GM18502 (cell line): ENCODE results near the gene SLC22A4.

ENCODE experiments used
- ATAC-seq: cut with Tn5 transposase; IDR thresholded peaks from one replicate; pipeline ENCODE4 v1.9.1; 2021; ENCODE audit warnings: mild to moderate bottlenecking; ENCODE audit not compliant: unreplicated experiment, poor library complexity

The SLC22A4 gene

DNA sequence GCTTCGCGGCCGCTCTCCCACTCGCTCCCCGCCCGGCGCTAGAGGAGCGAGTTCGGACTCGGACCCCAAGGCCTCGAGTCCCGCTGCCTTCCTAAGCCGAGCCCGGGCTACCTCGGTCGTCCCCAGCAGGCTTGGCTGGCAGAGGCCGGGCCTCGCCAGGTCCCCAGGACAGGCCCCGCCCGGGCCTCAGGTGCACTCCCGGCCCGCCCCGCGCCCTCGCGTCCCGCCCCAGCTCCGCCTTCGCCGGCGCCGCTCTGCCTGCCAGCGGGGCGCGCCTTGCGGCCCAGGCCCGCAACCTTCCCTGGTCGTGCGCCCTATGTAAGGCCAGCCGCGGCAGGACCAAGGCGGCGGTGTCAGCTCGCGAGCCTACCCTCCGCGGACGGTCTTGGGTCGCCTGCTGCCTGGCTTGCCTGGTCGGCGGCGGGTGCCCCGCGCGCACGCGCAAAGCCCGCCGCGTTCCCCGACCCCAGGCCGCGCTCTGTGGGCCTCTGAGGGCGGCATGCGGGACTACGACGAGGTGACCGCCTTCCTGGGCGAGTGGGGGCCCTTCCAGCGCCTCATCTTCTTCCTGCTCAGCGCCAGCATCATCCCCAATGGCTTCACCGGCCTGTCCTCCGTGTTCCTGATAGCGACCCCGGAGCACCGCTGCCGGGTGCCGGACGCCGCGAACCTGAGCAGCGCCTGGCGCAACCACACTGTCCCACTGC, 75.4 kb downstream of the SLC22A4 start, which contains the start of gene SLC22A5:
TSS of gene SLC22A5 (plus strand) at position 237 of the 707 bp plus-strand sequence. CDS start at position 500, 263 bp downstream.
- ATAC-seq: peak; percentile 92

DNA sequence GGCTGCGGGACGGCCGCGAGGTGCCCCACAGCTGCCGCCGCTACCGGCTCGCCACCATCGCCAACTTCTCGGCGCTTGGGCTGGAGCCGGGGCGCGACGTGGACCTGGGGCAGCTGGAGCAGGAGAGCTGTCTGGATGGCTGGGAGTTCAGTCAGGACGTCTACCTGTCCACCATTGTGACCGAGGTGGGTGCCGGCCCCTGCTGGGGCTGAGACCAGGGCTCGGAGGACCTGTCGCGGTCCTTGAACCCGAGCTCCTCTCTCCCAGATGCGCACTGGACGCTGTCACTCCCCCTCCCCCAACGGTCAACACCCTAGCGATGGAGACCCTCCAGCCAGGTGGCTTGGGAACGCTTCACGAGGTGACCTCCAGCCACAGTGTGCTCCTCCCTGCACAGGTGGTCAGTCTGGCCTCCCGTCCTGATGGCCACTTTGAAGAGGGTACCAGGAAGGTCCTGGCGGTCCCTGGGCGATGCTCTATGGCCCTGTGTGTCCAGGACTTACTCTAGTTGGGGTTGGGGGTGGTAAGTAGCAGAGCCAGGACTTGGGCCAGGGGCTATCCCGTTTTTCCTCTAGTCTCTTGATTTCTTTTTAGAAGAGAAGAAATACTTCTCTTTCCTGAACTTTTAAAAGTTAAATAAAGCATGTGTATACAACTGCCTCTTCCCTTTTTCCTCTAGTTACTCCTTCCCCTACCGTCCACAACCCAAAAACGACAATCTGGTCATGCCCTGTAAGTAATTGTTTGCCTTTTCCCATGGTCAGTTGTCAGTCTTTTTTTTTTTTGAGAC, 76.2 kb downstream of the SLC22A4 start:
- peak; percentile 2 for ATAC-seq

DNA sequence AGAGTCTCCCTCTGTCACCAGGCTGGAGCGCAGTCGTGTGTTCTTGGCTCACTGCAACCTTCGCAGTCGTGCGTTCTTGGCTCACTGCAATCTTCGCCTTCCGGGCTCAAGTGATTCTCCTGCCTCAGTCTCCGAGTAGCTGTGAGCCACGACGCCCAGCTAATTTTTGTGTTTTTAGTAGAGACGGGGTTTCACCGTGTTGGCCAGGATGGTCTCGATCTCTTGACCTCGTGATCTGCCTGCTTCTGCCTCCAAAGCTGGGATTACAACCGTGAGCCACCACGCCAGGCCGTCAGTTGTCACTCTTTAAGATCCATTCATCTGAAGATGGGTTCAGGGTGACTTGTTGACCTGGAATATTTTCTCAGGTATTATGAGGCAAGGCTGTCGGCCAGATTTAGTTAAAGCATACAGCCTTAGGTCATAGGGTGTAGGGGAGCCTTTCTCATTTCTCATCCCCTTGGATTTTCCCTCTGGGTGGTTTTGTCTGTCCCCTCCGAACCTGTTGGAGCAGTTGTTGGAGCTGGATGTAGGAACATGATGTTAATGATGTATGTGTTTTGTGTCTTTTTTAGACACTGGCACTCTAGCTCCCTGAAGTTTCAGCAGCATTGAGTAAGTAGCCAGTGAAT, 76.9 kb downstream of the SLC22A4 start:
- no peak for ATAC-seq

DNA sequence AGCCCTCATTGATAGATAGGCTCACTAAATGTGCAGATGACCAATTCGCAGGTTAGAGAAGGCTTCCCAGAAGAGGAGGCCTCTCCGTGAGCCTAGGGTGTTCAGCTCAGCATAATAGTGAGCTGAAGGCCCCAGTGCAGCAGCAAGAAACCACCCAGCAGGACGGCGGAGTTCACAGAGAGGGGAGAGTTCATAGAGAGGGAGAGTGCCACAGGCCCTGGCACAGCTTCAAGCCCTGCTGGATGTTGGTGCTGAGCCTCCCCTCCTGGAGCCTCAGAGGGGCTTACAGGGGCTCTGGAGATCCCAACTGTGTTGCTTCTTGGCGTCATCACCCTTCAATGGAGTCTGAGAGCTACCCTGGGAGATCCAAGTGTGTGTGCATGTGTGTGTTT, 77.4 kb downstream of the SLC22A4 start:
- no peak for ATAC-seq

DNA sequence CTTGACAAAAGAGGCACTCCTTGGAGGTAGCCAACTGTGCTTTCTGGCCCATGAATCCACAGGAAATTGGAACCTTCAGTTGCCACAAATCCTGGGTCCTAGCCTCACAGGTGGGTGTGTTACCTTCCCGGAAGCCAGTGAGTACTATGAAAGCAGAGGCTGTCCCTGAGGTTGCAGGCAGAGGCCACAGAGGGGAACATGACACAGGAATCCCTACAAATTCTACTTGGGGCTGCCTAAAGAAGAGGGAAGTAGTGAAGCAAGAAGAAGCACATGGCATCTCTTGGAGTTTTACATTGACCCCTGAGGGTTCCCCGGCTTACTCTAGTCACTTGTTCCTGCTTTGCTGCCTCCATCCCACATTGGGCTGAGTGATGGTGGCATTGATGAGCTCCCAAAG, 77.9 kb downstream of the SLC22A4 start:
- no peak for ATAC-seq

DNA sequence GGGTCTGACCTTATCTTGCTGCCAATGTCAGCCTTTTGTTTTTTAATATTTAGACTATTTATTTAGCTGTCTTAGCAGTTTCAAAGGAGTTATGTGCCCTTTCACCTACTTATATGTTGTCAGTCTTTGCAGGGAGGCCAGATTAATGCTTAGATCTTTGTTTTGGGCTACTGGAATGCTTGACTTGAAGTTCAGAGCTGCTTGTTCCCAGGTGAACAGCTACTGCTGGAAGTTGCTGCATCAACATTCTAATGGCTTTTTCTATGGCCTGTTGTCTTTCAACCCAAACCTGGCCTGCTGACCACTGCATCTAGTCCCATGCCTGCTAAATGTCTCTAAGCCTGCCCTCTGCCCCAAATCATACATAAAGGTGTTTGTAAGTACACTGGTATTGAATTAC, 78.3 kb downstream of the SLC22A4 start:
- no peak for ATAC-seq

DNA sequence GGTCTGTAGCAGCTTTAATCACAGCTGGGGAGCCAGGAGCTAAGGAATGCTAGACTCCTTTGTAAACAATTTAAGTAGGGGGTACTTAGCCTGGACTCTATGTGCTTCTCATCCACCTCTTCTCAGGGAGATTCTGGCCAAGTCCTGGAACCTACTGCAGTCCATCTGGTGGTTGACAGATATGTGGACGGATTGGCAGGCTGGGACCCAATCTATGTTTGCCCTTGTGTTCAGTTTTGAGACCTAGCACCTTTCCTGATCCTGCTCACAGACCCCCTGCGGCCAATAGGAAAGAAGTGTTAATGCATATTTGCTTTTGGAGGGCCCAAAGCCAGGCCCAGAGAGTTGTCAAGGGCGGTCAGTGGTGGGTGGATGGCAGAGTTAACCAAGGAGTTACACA, 81.8 kb downstream of the SLC22A4 start:
- no peak for ATAC-seq

DNA sequence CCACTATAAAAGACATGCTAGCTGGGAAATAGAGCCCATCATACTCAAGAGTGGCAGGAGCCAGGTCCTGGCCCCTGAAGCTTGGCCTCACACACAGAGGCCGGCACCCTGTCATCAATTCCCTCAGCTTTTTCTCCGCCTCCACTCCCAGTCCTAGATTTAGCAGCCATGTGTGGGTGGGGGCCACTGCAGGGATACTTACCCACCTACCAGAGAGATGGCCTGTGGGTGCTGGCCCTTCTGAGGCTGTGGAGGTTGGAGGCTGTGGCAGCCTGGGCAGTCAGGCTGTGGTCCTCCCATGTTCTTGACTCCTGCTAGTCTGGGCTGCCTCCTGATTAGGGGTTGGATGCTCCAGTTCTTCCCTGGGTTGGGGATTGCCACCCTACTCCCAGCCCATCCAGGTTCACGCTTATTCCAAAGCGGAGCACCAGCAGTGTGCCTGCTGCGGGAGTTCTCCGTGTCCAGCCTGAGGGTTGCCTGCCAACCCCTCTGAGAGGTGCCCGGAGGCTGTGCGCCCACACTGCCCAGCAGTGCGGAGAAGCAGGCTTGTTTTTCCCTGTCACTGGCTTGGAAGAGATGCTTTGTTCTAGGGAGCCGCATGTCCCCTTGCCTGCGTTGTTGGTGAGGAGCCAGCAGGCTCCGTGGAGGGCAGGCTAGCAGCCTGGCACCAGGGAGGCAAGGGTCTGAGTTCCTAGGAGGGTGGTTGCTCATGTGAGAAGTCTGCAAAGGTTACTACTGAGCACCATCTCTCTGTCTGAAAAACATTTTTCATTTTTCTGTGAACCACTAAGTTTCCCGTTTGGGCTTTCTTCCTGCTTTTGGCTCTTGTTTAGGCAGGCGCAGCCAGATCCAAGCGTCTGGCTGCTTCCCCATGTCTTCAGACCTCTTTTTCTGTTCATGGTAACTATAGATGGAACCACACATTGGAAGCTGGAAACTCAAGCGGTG, 82.8 kb downstream of the SLC22A4 start:
- ATAC-seq: no peak

DNA sequence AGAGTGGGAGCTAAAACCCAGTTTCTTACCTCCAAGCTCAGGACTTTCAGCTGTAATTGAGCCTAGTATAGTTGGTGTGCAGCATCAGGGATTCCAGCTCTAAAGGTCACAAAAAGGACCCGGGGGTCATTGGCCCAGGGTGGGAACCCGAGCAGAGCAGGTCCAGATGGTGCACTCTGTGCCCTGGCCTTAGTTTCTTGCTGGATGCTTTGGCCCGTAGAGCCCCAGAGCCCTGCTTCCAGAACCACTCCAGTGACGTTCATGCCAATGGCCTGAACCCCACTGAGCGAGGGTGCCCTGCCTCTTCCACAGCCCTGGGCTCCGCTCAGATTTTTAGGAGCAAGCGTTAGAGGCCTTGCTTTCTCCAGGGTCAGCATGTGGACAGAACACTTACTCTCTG, 83.5 kb downstream of the SLC22A4 start:
- no peak for ATAC-seq

DNA sequence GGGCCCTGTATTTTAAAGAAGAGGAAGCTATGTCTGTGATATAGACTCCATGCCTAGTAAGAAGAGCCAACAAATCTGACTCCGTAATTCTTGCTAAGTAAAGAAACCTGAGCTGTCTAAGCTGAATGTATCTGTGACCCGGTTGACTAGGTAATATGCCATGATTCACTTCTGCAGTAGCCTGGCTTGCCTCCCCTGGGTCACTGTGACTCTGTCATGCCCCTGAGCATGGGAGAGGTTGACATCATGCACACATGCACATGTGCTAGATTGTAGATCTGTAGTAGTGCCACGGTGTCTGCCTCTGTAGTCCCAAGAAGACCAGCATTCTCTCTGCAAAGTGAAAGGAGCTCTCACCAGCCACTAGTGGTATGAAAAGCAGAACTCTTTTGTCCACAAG, 84.4 kb downstream of the SLC22A4 start:
- no peak for ATAC-seq

DNA sequence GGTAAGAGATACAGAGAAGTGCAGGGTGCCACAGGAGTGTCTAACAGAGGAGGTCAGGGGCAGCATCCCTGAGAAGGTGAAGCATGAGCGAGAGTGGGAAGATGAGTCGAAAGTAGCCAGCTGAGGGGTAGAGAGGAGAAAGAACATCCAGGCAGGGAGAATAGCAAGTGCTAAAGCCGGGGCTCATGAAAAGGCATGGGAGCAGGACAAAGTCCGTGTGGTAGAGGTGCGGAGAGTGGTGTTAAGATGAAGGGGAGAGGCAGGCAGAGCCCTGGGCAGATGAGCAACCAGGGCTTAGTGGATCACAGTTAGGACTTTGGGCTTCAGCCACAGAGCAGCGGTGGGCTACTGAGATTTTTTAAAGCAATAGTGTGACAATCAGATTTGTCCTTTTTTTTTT, 85.9 kb downstream of the SLC22A4 start:
- ATAC-seq: no peak

DNA sequence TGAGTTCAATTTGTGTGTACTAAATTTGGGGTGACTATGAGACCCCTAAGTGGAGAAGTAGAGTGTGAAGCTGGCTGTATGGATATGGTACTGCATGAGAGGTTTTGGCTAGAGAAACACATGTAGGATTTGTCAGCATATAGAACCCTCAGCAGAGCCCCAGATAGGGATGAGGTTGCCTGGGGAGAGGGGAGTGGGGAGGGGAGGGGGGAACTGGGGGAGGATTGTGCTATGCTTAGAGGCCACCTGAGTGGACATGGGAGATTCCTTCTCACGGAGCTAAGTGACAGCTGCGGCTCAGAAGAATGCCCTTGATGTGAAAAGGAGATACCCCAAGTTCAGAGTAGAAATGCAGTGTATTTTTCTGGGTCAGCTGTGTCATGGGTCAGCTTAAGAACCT, 86.5 kb downstream of the SLC22A4 start:
- ATAC-seq: no peak

DNA sequence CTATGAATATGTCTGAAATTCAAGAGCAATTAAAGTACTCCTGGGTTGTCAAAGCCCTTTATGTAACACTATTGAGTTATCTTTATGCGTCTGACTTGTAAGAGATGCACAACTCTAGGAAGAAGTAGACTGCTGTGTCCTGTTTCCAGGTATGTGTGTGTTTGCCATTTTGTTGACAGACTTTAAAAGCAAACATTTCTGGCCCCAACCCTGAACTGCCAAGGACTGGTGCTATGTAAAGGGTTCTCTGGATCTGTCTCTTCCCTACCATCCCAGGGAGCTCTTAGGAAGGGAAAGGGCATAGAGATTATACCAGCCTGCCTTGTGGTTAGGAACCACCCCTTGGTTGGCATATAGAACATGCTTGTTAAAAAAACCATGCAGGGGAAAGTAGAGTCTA, 87.4 kb downstream of the SLC22A4 start:
- no peak for ATAC-seq

DNA sequence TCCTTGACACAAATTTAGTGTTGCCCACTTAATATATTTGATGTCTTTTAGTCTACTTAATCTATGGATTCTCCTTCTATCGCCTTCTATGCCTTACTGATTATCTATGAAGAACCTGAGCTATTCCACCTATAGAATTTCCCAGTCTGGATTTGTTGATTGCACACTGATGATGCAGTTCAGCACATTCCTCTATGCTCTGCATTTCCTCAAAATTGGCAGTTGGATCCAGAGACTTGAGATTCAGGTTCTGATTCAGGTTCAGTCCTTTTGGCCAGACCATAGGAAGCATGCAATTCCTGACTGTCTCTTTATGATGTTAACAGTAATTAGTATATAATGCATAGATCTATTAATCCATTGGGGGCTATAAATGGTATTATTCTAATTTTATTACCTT, 89.1 kb downstream of the SLC22A4 start:
- ATAC-seq: no peak

DNA sequence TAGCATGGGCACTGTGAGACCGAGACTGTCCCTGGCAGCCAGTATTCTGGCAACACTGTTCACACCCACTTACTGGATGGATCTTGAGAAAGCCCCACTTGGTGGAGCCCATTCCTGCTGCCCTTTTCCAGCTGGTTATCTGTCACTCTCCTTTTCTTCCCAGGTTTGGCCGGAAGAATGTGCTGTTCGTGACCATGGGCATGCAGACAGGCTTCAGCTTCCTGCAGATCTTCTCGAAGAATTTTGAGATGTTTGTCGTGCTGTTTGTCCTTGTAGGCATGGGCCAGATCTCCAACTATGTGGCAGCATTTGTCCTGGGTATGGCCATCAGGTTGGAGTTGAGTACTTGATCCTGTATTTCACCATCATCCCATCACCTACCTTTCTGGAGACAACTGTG, 89.8 kb downstream of the SLC22A4 start:
- no peak for ATAC-seq

DNA sequence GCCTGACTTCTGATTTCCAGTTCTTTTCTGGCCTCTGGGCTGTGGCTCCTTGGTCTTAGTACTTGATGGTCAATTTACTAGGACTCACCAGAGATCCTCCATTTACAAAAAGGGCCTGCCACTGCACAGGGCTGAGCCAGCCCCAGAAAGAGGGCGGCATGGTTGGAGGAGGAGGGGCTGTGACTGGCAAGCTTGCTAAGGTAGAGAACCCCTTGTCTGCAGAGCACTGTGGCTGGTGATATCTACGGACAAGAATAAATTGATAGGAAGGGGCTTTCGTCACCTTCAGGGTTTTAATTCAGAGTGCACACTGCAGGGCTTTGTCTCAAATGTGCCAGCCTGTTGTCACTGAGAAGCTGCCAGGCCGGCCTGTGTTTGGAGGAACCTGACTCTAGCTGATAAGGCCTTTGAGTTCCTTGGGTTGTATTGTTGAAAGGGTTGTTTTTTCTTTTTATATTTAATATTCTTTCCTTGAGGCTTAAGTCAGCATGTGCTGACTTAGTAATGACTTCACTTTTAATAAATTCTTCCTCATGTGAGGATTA, 90.4 kb downstream of the SLC22A4 start:
- ATAC-seq: no peak

DNA sequence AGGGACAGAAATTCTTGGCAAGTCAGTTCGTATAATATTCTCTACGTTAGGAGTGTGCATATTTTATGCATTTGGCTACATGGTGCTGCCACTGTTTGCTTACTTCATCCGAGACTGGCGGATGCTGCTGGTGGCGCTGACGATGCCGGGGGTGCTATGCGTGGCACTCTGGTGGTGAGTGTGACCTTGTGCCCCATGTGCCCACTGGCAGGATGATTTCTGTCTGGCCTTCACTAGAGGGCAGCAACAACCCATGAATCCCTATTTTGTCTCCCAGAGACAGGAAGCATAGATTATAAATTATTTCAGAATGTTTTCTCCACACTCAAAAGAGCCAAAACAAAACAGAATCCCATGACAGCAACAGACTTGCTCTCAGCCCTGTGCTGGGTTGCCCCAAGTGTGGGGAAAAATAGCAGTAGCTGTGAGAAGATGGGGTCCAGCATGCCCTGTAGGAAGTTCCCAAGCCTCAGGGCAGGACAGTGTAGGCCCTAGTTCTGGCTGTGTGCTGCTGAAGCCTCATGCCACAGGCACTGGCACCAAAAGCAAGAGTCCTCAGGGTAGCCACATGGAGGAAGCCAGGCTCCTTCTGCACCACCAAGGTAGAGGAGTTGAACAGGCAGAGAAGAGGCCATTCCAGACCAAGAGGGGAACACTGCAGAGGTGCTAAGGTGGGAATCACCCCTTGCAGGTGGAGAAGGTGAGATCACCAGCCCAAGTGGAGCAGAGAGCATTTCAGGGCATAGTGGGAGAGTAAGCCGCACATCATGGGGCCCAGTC, 91.3 kb downstream of the SLC22A4 start:
- peak; percentile 39 for ATAC-seq

DNA sequence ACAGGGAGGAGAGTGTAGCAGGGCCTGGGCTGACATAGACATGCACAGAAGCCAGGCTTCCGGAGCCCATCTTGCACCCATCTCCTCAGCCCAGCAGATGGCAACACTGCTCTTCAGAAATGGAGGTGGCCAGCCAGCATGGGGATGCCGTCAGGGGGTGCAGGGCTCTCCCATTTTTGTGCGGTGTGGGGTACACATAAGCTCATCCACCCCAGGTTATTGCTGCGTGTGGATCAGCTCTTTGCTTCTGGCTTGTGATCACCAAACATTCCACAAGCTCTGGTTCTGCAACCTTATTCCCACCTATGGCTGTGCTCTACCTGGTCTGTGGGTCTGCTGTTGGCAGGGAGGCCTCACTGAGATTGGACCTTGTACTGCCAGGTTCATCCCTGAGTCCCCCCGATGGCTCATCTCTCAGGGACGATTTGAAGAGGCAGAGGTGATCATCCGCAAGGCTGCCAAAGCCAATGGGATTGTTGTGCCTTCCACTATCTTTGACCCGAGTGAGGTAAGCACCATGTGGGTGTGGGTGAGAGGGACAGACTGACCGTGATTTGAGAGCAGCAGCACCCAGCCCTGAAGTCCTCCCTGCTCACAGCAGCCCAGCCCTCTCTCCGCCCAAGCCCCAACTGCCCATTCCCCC, 92.6 kb downstream of the SLC22A4 start:
- peak; percentile 84 for ATAC-seq

DNA sequence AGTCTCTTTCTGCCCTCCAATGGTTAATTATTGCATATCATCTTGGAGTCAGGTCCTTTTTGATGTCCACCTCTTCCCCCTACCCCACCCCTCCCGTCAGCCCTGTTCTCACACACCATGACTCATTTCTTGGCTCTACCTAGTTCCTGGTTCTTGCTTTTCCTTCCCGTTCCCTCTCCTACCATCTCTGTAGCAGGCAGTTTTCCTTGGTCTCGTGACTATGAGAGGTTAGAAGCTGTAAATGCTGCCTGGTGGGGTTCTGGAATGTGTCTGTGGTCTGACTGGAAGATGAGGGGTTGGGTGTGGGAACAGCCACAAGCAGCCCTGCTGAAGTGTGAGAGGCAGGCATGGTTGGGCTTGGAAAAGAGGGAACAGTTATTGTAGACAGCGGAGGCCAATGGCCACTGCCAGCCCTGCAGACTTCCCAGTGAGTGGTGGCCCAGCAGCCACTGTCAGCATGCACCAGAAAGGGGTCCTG, 93.5 kb downstream of the SLC22A4 start:
- no peak for ATAC-seq
